ENCODE results near the gene PRDM7.
"Not testable (repeated sequence)": the region's sequence is repeated elsewhere in the genome, so short reads cannot be mapped to it uniquely, and the experiment has no call there.

Gene PRDM7

DNA sequence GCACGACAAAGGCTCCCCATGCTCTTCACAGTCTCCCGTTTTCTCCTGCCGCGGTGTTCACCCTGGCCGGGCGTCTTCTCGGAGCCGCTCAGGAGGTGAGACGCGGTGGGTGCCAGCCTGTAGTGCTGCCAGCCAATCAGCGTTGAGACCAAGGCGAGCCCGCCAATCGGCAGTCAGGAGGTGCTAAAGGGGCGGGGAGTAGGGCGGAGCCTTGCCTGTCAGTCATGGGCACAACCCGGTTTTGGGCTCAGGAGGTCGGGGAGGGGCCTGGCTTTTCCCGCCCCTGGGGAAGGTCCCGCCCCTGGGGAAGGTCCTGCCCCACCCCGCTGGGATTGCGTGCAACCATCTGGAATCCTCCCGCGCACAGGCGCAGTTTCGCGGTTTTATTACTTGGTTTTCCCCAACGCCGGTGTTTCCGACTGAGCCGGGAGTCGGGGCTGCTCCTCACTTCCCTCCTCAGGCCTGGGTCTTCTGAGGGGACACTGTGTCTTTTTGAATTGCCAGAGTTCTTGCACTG is at the start of gene PRDM7:
PRDM7 (minus strand) TSS at position 92 of the 517 bp plus-strand sequence. CDS start 1,421 bp downstream, outside the sequence.
- Histone ChIP-seq H3K4me2 (peak within 1 kb of the TSS; percentile 75 to 99 (median 91)), H3K4me1 (peaks cover 20 to 27% (median 23%) of the 10 kb centered on the region in 10 experiments), H3K27me3 (no peaks in the 10 kb centered on the region), H3K27ac (peak within 1 kb of the TSS in 9 of 11 experiments; percentile 51 to 75 (median 62); a peak in 19 of 22 replicates), H3K9me3 (replicated peaks in 1 of 11) (no peaks in the 10 kb centered on the region), H3K9ac (peak within 1 kb of the TSS; percentile 38 to 71 (median 61); a peak in 19 of 22 replicates), H3K36me3 (no peaks in the 10 kb centered on the region), H3K4me3 (peak within 1 kb of the TSS; percentile 40 to 65 (median 50)), H4K20me1 (no peaks in the 10 kb centered on the region)
- no peak for TF ChIP-seq Cebpa-rat (IDR thresholded peaks at IDR 0.05)

DNA sequence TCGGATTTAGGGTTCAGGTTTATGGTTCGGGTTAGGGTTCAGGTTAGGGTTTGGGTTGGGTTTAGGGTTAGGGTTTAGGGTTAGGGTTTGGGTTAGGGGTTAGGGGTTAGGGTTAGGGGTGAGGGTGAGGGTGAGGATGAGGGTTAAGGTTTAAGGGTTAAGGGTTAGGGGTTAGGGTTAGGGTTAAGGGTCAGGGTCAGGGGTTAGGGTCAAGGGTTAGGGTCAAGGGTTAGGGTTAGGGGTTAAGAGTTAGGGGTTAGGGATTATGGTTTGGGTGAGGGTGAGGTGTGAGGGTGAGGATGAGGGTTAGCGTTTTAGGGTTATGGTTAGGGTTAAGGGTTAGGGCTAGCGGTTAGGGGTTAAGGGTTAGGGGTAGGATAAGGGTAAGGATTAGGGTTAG is 44.7 kb upstream of the PRDM7 start:
- not testable (repeated sequence) for H3K9me3 ChIP-seq (replicated peaks in 1 of 11); H3K9ac ChIP-seq

GRCh38 chr16:90107617-90108016 is 30.5 kb upstream of the PRDM7 start:
- not testable (repeated sequence) for H3K27me3 ChIP-seq; H3K36me3 ChIP-seq; H3K27ac ChIP-seq; H3K4me3 ChIP-seq; H3K9me3 ChIP-seq (replicated peaks in 1 of 11); H3K4me2 ChIP-seq; H3K9ac ChIP-seq; H4K20me1 ChIP-seq
- H3K4me1 ChIP-seq: peaks cover 0 to 22% (median 0%) of the 10 kb centered on the region in 10 experiments; a peak in 6 of 20 replicates

More for the DNA sequence above, 44.7 kb upstream of the PRDM7 start:
- H3K27ac ChIP-seq, H3K4me2 ChIP-seq, H3K36me3 ChIP-seq, H4K20me1 ChIP-seq, H3K4me1 ChIP-seq, H3K4me3 ChIP-seq, H3K27me3 ChIP-seq: not testable (repeated sequence)

DNA sequence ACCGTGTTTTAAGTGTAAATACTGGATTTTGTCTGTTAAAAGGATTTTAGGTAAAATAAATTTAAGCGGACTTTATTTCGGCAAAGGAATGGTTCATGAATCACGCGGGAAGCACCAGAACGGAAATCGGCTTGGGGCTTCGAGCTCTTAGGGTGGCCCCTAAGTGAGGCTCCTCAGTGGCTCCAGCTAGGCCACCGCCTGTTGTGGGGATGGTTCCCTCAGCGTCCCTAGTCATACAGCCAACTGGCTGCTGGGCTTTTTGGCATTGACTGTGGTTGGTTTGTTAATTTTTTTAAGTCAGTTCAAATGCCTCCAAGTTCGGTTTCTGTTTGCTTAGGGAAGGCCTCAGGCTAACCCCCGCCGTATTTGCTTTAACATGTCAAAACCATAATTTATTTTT is 29.9 kb upstream of the PRDM7 start:
- H3K27ac ChIP-seq; H3K4me2 ChIP-seq; H3K9ac ChIP-seq; H3K9me3 ChIP-seq (replicated peaks in 1 of 11); H3K36me3 ChIP-seq; H3K27me3 ChIP-seq; H3K4me3 ChIP-seq; H4K20me1 ChIP-seq: not testable (repeated sequence)
- peaks cover 0 to 27% (median 2%) of the 10 kb centered on the region in 10 experiments; a peak in 8 of 20 replicates for H3K4me1 ChIP-seq

- peaks cover 0 to 35% (median 5%) of the 10 kb centered on the region in 10 experiments; a peak in 9 of 20 replicates for H3K4me1 ChIP-seq
- H3K9me3 ChIP-seq (replicated peaks in 1 of 11); H3K4me2 ChIP-seq; H3K36me3 ChIP-seq; H4K20me1 ChIP-seq; H3K9ac ChIP-seq; H3K27ac ChIP-seq; H3K4me3 ChIP-seq; H3K27me3 ChIP-seq: not testable (repeated sequence)
These were observed 29.1 kb upstream of the PRDM7 start for GRCh38 chr16:90106271-90106670.

DNA sequence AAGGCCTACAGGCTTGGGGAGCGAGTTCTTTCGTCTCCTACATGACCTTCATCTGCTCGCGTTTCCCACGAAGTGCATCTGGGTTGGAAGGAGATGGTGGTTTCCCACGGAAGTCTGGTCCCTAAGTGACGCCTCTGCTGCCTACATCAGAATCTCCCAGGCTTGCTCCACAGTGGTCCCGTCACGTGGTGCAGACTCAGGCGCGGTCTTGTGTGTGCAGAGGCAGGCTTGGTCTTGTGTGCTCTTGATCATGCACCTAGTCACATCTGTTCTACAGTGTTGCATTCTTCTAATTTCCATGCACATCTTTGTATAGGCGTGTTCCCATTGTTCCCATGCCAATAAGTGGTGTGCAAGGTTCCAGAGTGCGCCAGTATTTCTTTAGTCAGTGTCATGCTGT is 27.6 kb upstream of the PRDM7 start:
- not testable (repeated sequence) for H3K36me3 ChIP-seq; H3K27me3 ChIP-seq; H3K9ac ChIP-seq; H4K20me1 ChIP-seq; H3K9me3 ChIP-seq (replicated peaks in 1 of 11); H3K4me3 ChIP-seq; H3K27ac ChIP-seq
- Histone ChIP-seq H3K4me1 (peaks cover 0 to 43% (median 10%) of the 10 kb centered on the region in 10 experiments; a peak in 12 of 20 replicates), H3K4me2 (peak overlapping the region in 2 of 11 experiments; percentile 40 to 64; a peak in 3 of 22 replicates)

GRCh38 chr16:90102086-90102884 is 25.2 kb upstream of the PRDM7 start:
- not testable (repeated sequence) for H3K27me3 ChIP-seq; H3K9me3 ChIP-seq (replicated peaks in 1 of 11); H4K20me1 ChIP-seq; H3K36me3 ChIP-seq
- peak overlapping the region in 4 of 11 experiments; percentile 58 to 82 (median 72); a peak in 8 of 22 replicates for H3K4me2 ChIP-seq
- H3K27ac ChIP-seq: peak overlapping the region in 3 of 11 experiments; percentile 29 to 55 (median 50); a peak in 4 of 22 replicates
- H3K4me3 ChIP-seq: peak overlapping the region in 3 of 10 experiments; percentile 38 to 49 (median 46); a peak in 6 of 20 replicates
- peaks cover 0 to 58% (median 17%) of the 10 kb centered on the region in 10 experiments; a peak in 12 of 20 replicates for H3K4me1 ChIP-seq
- peak overlapping the region in 3 of 11 experiments; percentile 21 to 66 (median 64); a peak in 4 of 22 replicates for H3K9ac ChIP-seq

DNA sequence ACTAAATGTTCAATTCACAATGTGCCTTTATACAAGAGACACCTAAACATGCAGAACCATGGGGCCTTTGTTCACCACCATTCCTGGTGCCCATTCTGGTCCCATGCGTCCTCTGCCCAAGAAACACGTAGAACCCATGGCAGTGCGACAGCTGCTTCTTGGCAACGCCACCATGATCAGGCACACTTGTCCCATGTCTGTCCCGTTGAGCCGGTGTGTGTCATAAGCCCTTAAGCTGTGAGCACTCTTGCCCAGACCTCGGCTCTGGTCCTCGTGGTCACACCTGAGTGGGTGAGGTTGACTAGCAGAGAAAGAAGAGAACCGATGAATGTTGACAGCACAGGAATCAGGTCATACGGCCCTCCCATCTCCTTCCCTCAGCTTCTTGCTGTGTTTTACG is 24.2 kb upstream of the PRDM7 start:
- not testable (repeated sequence) for H4K20me1 ChIP-seq; H3K9me3 ChIP-seq (replicated peaks in 1 of 11); H3K36me3 ChIP-seq; H3K9ac ChIP-seq; H3K27me3 ChIP-seq; H3K4me3 ChIP-seq
- H3K4me2 ChIP-seq: peak overlapping the region in 5 of 11 experiments; percentile 58 to 76 (median 69); a peak in 10 of 22 replicates
- H3K27ac ChIP-seq: peak overlapping the region in 5 of 11 experiments; percentile 37 to 68 (median 54); a peak in 8 of 22 replicates
- peaks cover 0 to 67% (median 17%) of the 10 kb centered on the region in 10 experiments; a peak in 12 of 20 replicates for H3K4me1 ChIP-seq

DNA sequence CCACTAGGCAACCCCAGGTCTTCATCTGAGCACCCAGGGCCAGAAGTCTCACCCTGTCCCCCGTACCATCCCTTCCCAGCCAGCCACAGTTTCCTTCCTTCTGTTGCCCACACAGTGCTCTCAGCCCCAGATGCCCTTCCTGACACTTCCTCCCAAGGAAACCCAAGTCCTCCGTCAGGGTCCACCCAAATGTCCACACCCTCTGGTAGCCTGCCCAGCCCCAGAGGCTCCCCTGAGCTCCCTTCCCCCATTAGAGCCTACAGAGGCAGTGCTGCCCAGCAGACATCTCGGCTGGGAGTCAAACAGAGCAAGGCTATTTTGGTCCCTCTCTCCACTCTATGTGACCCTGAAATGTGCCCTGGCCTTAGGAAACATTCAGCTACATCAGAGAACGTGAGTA is 23.7 kb upstream of the PRDM7 start:
- not testable (repeated sequence) for H3K9me3 ChIP-seq (replicated peaks in 1 of 11); H3K9ac ChIP-seq; H3K27ac ChIP-seq; H3K27me3 ChIP-seq; H4K20me1 ChIP-seq; H3K36me3 ChIP-seq; H3K4me3 ChIP-seq; H3K4me2 ChIP-seq
- H3K4me1 ChIP-seq: peaks cover 0 to 72% (median 17%) of the 10 kb centered on the region in 10 experiments; a peak in 12 of 20 replicates

DNA sequence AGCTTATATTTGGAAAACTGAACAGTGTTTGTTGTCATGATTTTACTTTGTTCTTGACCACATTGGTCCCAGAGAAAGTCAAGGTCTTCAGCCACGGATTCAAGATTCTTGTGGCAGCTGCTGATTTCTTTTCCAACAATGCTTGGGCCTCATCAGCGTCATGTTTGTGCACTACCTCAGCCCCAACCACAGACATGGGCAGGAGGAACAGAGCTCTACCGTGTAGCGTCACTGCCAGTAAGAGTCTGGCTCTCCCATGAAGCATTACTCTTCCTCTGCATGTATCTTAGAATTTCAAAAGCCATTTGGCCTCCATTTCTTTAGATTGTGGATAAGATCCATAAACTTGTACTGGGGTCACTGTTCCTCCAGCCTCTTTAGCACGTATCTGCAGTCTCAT is 23.1 kb upstream of the PRDM7 start:
- H3K9me3 ChIP-seq (replicated peaks in 1 of 11); H3K4me3 ChIP-seq; H3K36me3 ChIP-seq; H4K20me1 ChIP-seq; H3K27me3 ChIP-seq: not testable (repeated sequence)
- Histone ChIP-seq H3K4me2 (peak overlapping the region in 6 of 11 experiments; percentile 5 to 88 (median 66); a peak in 10 of 22 replicates), H3K9ac (peak overlapping the region in 2 of 11 experiments; percentile 65 to 72; a peak in 3 of 22 replicates), H3K27ac (peak overlapping the region in 5 of 11 experiments; percentile 30 to 88 (median 79); a peak in 7 of 22 replicates), H3K4me1 (peaks cover 0 to 67% (median 17%) of the 10 kb centered on the region in 10 experiments; a peak in 12 of 20 replicates)

DNA sequence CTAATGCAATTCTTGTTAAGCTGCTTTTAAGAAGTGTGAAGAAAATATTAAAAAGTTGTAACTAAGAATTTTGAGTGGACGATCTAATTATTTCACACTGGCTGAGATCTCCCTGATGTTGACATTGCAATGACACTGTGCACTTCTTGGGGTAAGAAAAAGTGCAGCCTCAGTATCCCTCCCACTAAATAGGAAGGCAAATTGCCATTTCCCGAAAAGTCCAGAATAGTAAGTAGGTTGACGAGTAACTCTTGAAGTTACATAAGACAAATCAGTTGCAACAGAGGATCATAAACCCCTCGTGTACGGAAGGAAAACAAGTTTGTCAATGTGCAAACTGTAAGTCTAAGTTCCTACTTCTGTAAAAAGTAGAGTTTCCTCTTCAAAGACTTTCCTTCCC is 21.8 kb upstream of the PRDM7 start:
- peaks cover 0 to 60% (median 17%) of the 10 kb centered on the region in 10 experiments; a peak in 12 of 20 replicates for H3K4me1 ChIP-seq
- peak overlapping the region in 5 of 11 experiments; percentile 62 to 88 (median 79); a peak in 10 of 22 replicates for H3K27ac ChIP-seq
- not testable (repeated sequence) for H3K4me3 ChIP-seq; H3K27me3 ChIP-seq; H3K9me3 ChIP-seq (replicated peaks in 1 of 11); H3K36me3 ChIP-seq; H4K20me1 ChIP-seq
- peak overlapping the region in 5 of 11 experiments; percentile 32 to 50 (median 46); a peak in 7 of 22 replicates for H3K4me2 ChIP-seq
- H3K9ac ChIP-seq: peak overlapping the region in 2 of 11 experiments; percentile 56 to 66; a peak in 2 of 22 replicates

- H3K9ac ChIP-seq; H3K4me3 ChIP-seq; H3K36me3 ChIP-seq; H3K9me3 ChIP-seq (replicated peaks in 1 of 11); H4K20me1 ChIP-seq; H3K27me3 ChIP-seq: not testable (repeated sequence)
- Histone ChIP-seq H3K4me2 (peak overlapping the region in 4 of 11 experiments; percentile 23 to 67 (median 62); a peak in 7 of 22 replicates), H3K4me1 (peaks cover 0 to 46% (median 15%) of the 10 kb centered on the region in 10 experiments; a peak in 12 of 20 replicates), H3K27ac (peak overlapping the region in 5 of 11 experiments; percentile 35 to 88 (median 66); a peak in 8 of 22 replicates)
These were observed 20.0 kb upstream of the PRDM7 start for GRCh38 chr16:90097010-90097684.

Measured in BLaER1 treated with 17β-estradiol and CSF1 and Interleukin-3, amounts not matched to agents 10 nM and 100 nM (cell line).